K562 (cell line): Measurements from ENCODE around the gene SH3TC1.

ENCODE experiments used
- KAT8 ChIP-seq: fragments of 450-650 bp; IDR thresholded peaks from 2 replicates; pipeline ENCODE4 v1.6.1; 2016; ENCODE audit warnings: low read depth, mild to moderate bottlenecking
- POLR2A ChIP-seq: fragments of 450-650 bp; conservative IDR thresholded peaks from 2 replicates; pipeline ENCODE4 v1.6.1; 2016
- POLR3A ChIP-seq: IDR thresholded peaks from 2 replicates; pipeline ENCODE4 v1.6.1; 2011; ENCODE audit warnings: borderline replicate concordance, mild to moderate bottlenecking, moderate library complexity; ENCODE audit not compliant: insufficient read length, insufficient read depth; ENCODE audit errors: extremely low read depth
- TF ChIP-seq, protein P1 (sequence below): sonication (generic); formaldehyde crosslinking; IDR thresholded peaks from 2 replicates; pipeline ENCODE4 v1.8.0; 2022; ENCODE audit warnings: missing genetic modification reagents, mild to moderate bottlenecking, borderline replicate concordance

DNA sequence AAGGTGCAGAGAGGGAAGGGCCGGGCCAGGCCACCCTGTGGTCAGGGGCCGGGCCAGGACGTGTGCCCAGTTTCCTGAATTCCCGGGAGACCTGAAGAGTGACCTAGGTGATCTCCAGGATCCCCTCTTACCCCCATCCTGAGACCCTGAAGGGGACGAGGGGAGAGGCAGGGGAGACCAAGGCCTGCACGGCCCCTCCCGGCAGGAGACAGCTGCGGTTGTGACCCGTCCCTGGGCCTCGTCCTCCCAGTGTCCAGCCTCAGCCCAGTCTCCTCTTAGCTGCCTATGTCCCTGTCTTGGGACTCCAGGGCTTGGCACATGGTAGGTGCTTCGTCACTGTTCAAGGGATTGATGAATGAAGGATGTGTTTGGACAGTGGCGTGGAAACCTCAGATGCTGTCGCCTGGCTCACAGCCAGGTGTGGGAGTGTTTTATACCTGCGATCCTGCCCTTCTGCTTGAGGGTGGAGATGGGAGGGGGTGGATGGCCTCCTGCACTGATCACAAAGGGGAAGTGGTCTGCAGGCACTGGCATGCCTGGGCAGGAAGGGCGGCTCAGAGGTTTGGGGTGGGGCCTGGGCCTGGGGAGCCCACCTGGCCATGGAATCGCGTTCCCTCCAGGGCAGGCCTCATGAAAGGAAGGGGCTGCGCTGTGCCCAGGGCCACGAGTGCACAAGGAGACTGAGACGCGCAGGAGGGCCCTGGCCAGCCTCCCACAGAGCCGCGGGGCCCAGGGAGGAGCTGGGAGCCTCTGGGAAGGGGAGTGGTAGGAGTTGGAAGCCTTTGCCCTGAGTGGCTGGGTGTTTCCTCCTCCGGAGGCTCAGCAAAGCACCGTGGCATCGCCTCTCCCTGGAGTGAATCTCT, 6.9 kb downstream of the SH3TC1 start:
- TF ChIP-seq POLR2A (no peak), POLR3A (no peak), KAT8 (no peak)
- TF ChIP-seq, protein P1, sequence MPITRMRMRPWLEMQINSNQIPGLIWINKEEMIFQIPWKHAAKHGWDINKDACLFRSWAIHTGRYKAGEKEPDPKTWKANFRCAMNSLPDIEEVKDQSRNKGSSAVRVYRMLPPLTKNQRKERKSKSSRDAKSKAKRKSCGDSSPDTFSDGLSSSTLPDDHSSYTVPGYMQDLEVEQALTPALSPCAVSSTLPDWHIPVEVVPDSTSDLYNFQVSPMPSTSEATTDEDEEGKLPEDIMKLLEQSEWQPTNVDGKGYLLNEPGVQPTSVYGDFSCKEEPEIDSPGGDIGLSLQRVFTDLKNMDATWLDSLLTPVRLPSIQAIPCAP (CRISPR knock-in tag) = no peak
